HepG2 (cell line): Measurements from ENCODE around the gene NOTCH3. TPM values are rescaled to one million over a fixed set of nuclear protein-coding genes. Genes with fewer than 3 reads are reported as not detected.

Experiments used
- ATAC-seq: fragments of 200-7000 bp; cut with Tn5 transposase; 3 replicates; pipeline ENCODE4 v1.9.1; 2020; ENCODE audit warnings: mild to moderate bottlenecking, moderate library complexity
- BruUV-seq: library from RNA; stranded (reverse); fragments of 400-500 nt; replicated peaks from 2 replicates; lab custom pipeline; 2021; lab: Mats Ljungman, UMichigan
- CTCF ChIA-PET: fragments of 300-600 bp; formaldehyde crosslinking; extraction: SDS; loops from one replicate; lab custom pipeline; 2021; ENCODE audit warnings: low total read pairs, inconsistent platforms, low intra/inter-chr PET ratio; lab: Yijun Ruan, JAX
- POLR2A ChIA-PET: fragments of 350-600 bp; sonication (Branson Sonifier 250); formaldehyde crosslinking; loops from one replicate; lab custom pipeline; 2020; ENCODE audit warnings: antibody characterized with exemption, inconsistent platforms; lab: Yijun Ruan, JAX
- DNase-seq: peaks from one replicate; pipeline ENCODE4 v3.0.0-alpha.2; 2015; ENCODE audit warnings: low spot score
- FAIRE-seq: peaks from 3 replicates; lab custom pipeline; 2011; peaks lifted over from hg19 to GRCh38; lab: Jason Lieb, UNC
- H2AFZ ChIP-seq: one replicate; pipeline ENCODE4 v1.6.1; 2011; ENCODE audit warnings: low read length, inconsistent platforms
- H3K27ac ChIP-seq: fragments of 300-600 bp; 3 replicates; pipeline ENCODE4 v1.8.0; 2011; ENCODE audit warnings: mixed run types, mild to moderate bottlenecking, mixed read lengths, low read length, inconsistent platforms; ENCODE audit not compliant: insufficient read depth; ENCODE audit errors: extremely low read length
- H3K27me3 ChIP-seq, 2 experiments: fragments of 200-600 bp in 1 of 2; 2 replicates in 1 of 2; 3 replicates in 1 of 2; pipeline versions ENCODE4 v1.6.0 to v1.8.0; 2011; ENCODE audit warnings: low read length in 2 of 2, mild to moderate bottlenecking in 2 of 2, moderate library complexity in 2 of 2, inconsistent platforms in 1 of 2; ENCODE audit not compliant: insufficient read depth in 2 of 2, control insufficient read depth in 1 of 2
- H3K36me3 ChIP-seq, 2 experiments: fragments of 200-600 bp in 1 of 2; replicated peaks in 1 of 2; 2 replicates in 1 of 2; 3 replicates in 1 of 2; pipeline versions ENCODE4 v1.5.1 to v1.8.0; 2011; ENCODE audit warnings: low read length in 2 of 2, inconsistent platforms in 1 of 2; ENCODE audit not compliant: insufficient read depth in 2 of 2, control insufficient read depth in 1 of 2
- H3K4me1 ChIP-seq: 2 replicates; pipeline ENCODE4 v1.5.1; 2012; ENCODE audit warnings: low read length, inconsistent platforms; ENCODE audit not compliant: insufficient read depth
- H3K4me2 ChIP-seq: 2 replicates; pipeline ENCODE4 v1.6.0; 2011; ENCODE audit warnings: low read depth, low read length, inconsistent platforms
- H3K4me3 ChIP-seq, 3 experiments: fragments of 200-600 bp in 1 of 3; sonication (generic), shearing (Covaris generic) in 1 of 3; replicated peaks in 1 of 3; 2 replicates each; pipeline ENCODE4 v1.5.1; 2011 to 2016; ENCODE audit warnings: low read length in 3 of 3, inconsistent platforms in 2 of 3, low read depth in 2 of 3, mild to moderate bottlenecking in 2 of 3, control low read depth in 1 of 3, mixed read lengths in 1 of 3; ENCODE audit not compliant: insufficient read depth in 1 of 3
- H3K79me2 ChIP-seq: one replicate; pipeline ENCODE4 v1.6.1; 2011; ENCODE audit warnings: low read length, inconsistent platforms; ENCODE audit not compliant: insufficient read depth
- H3K9ac ChIP-seq: 2 replicates; pipeline ENCODE4 v1.6.0; 2011; ENCODE audit warnings: mild to moderate bottlenecking, low read depth, low read length, inconsistent platforms; ENCODE audit not compliant: insufficient read depth
- H3K9me3 ChIP-seq: 2 replicates; pipeline ENCODE4 v1.5.1; 2012; ENCODE audit warnings: mild to moderate bottlenecking, low read length
- H4K20me1 ChIP-seq: 2 replicates; pipeline ENCODE4 v1.6.0; 2011; ENCODE audit warnings: inconsistent platforms, mild to moderate bottlenecking, low read length, moderate library complexity; ENCODE audit not compliant: insufficient read depth
- ARNT ChIP-seq: fragments of 450-650 bp; IDR thresholded peaks from 2 replicates; pipeline ENCODE4 v1.6.1; 2017
- ASH2L ChIP-seq: fragments of 300-600, 200-600 bp; sonication (generic); IDR thresholded peaks from 2 replicates; pipeline ENCODE4 v1.7.0; 2017; ENCODE audit warnings: low read depth, mild to moderate bottlenecking, moderate library complexity, mixed read lengths, low read length; ENCODE audit not compliant: insufficient read length
- KLF16 ChIP-seq, 2 experiments: sonication (generic) in 1 of 2; formaldehyde crosslinking in 1 of 2; IDR thresholded peaks; 2 replicates each; pipeline versions ENCODE4 v1.6.1 to v1.8.0; 2016 to 2023; ENCODE audit warnings: missing genetic modification reagents in 2 of 2, missing compliant biosample characterization in 1 of 2
- MTERF4 ChIP-seq: sonication (generic); formaldehyde crosslinking; IDR thresholded peaks from 2 replicates; pipeline ENCODE4 v1.8.0; 2023; ENCODE audit warnings: mild to moderate bottlenecking, missing genetic modification reagents
- MTF1 ChIP-seq: sonication (generic); formaldehyde crosslinking; IDR thresholded peaks from 2 replicates; pipeline ENCODE4 v1.5.0; 2020; ENCODE audit warnings: missing genetic modification reagents
- MXI1 ChIP-seq: IDR thresholded peaks from 3 replicates; pipeline ENCODE4 v1.6.1; 2012; ENCODE audit warnings: low read depth, low read length, inconsistent platforms, borderline replicate concordance
- PITX1 ChIP-seq: sonication (generic); formaldehyde crosslinking; IDR thresholded peaks from 2 replicates; pipeline ENCODE4 v1.5.1; 2020; ENCODE audit warnings: mild to moderate bottlenecking, missing genetic modification reagents
- ZBTB3 ChIP-seq: sonication (generic); formaldehyde crosslinking; IDR thresholded peaks from 2 replicates; pipeline ENCODE4 v1.4.0; 2020; ENCODE audit warnings: low read depth, mild to moderate bottlenecking, moderate library complexity, missing genetic modification reagents, borderline replicate concordance
- ZBTB42 ChIP-seq: sonication (generic); formaldehyde crosslinking; IDR thresholded peaks from 2 replicates; pipeline ENCODE4 v1.5.0; 2020; ENCODE audit warnings: mild to moderate bottlenecking, missing genetic modification reagents
- ZFYVE20 ChIP-seq: sonication (generic); formaldehyde crosslinking; IDR thresholded peaks from 2 replicates; pipeline ENCODE4 v1.8.0; 2023; ENCODE audit warnings: low read depth, mild to moderate bottlenecking, moderate library complexity, missing genetic modification reagents, borderline replicate concordance
- ZNF317 ChIP-seq: sonication (generic); formaldehyde crosslinking; IDR thresholded peaks from 2 replicates; pipeline ENCODE4 v1.5.0; 2020; ENCODE audit warnings: mild to moderate bottlenecking, missing genetic modification reagents
- ZNF790 ChIP-seq: sonication (generic); formaldehyde crosslinking; IDR thresholded peaks from 2 replicates; pipeline ENCODE4 v1.8.0; 2022; ENCODE audit warnings: missing genetic modification reagents, mild to moderate bottlenecking, borderline replicate concordance
- WGBS: methylation state at CpG from one replicate; pipeline ENCODE4 v1.1.6; 2017; ENCODE audit warnings: low lambda C conversion rate; 5-methylcytosine and 5-hydroxymethylcytosine counted together
- in situ Hi-C: cut with HindIII; loops from 2 replicates; pipeline ENCODE4 v1.10.0; 2017; ENCODE audit warnings: low pct_unique_long_range_greater_than_20kb; ENCODE audit not compliant: extremely low pct_ligation_motif_present
- intact Hi-C: fragments of 100-400 bp; cut with micrococcal nuclease; formaldehyde crosslinking; loops from one replicate; pipeline ENCODE4 v1.10.0; 2022; ENCODE audit not compliant: unreplicated experiment
- polyA plus RNA-seq, 8 experiments: library from polyadenylated mRNA; depleted of rRNA in 3 of 8; stranded (reverse) in 7 of 8; unstranded in 1 of 8; fragments of >200 nt; fragmentation: Illumina TruSeq in 4 of 8; extraction: Trizol in 4 of 8; gene quantifications; 2 replicates each; pipeline versions ENCODE4 v1.2.1 to v1.2.3, GENCODE V29; 2011 to 2016; ENCODE audit warnings: low read depth in 4 of 8, missing spikeins in 1 of 8, mixed read lengths in 1 of 8; ENCODE audit not compliant: insufficient read depth in 1 of 8
- total RNA-seq, 5 experiments: library from RNA; depleted of rRNA; stranded (reverse); fragments of >200 nt; fragmentation: Illumina TruSeq; extraction: Trizol; gene quantifications; 2 replicates each; pipeline ENCODE4 v1.2.3, GENCODE V29; 2016; ENCODE audit warnings: low read depth in 1 of 5
- TF ChIP-seq, protein P1 (sequence below): sonication (generic); formaldehyde crosslinking; IDR thresholded peaks from 2 replicates; pipeline ENCODE4 v1.8.0; 2022; ENCODE audit warnings: mild to moderate bottlenecking, missing genetic modification reagents, borderline replicate concordance

Gene NOTCH3
- total and polyA plus RNA-seq, 2 of the 13 experiments (the other 11 are each of a cell fraction or from before 2014, with no cell fraction given), result 0.09 to 0.28 TPM

DNA sequence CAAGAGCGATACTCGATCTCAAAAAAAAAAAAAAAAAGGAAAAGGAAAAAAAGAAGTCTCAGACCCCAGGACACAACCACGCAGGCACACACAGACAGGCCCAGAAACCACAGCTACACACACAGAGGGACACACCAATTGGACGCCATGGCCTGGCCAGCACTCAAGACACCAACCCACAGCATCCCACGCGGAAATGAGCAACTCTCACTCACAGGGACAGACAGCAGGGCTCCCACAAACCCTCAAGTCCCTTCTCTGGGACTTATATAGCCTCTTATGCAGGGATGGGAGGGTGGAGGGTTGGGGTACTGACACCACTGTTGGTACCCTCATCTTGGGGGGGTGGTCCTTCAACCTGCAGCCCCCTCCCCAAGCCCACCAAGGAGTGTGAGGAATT lies 5.9 kb downstream of the NOTCH3 start:
- no peak overlapping the region for H3K27ac ChIP-seq

More for the DNA sequence above, 5.9 kb downstream of the NOTCH3 start:
- H3K36me3 ChIP-seq, result no peaks in the 10 kb centered on the region
- H3K4me2 ChIP-seq, result no peak overlapping the region
- WGBS, result 52% methylated on average over 6 of the region's 6 CpGs
- TF ChIP-seq MTERF4 (CRISPR knock-in tag) (no peak), KLF16 (CRISPR knock-in tag; IDR thresholded peaks at IDR 0.05) (no peak), MXI1 (no peak), ZBTB42 (CRISPR knock-in tag) (no peak), ZNF317 (CRISPR knock-in tag) (no peak), ARNT (no peak), ASH2L (no peak), ZBTB3 (CRISPR knock-in tag) (no peak), MTF1 (no peak), ZFYVE20 (no peak), ZNF790 (CRISPR knock-in tag) (no peak), PITX1 (no peak)
- TF ChIP-seq, protein P1, sequence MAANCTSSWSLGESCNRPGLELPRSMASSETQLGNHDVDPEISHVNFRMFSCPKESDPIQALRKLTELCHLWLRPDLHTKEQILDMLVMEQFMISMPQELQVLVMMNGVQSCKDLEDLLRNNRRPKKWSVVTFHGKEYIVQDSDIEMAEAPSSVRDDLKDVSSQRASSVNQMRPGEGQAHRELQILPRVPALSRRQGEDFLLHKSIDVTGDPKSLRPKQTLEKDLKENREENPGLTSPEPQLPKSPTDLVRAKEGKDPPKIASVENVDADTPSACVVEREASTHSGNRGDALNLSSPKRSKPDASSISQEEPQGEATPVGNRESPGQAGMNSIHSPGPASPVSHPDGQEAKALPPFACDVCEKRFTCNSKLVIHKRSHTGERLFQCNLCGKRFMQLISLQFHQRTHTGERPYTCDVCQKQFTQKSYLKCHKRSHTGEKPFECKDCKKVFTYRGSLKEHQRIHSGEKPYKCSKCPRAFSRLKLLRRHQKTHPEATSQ (CRISPR knock-in tag), result no peak
- H4K20me1 ChIP-seq, result no peaks in the 10 kb centered on the region; the same call in 1 of the 2 replicates
- H3K79me2 ChIP-seq, result no peaks in the 10 kb centered on the region
- no peak overlapping the region for H3K4me3 ChIP-seq
- FAIRE-seq, result no peak
- no peak overlapping the region for H3K9ac ChIP-seq
- no peak overlapping the region for H2AFZ ChIP-seq
- ATAC-seq, result no peak
- H3K27me3 ChIP-seq, result peaks cover 3 to 23% of the 10 kb centered on the region in 2 experiments; a peak in 4 of 5 replicates
- POLR2A ChIA-PET, result interaction anchor here (1.1 kb wide), 1 partner anchor 14 kb away, joined by 4 read pairs; no protein-coding TSS in a partner anchor
- in situ Hi-C loops, result no loop called here
- no peaks in the 10 kb centered on the region for H3K4me1 ChIP-seq
- intact Hi-C loops, result no loop called here
- no peak for DNase-seq
- H3K9me3 ChIP-seq, result no peaks in the 10 kb centered on the region
- BruUV-seq, result no TSS peak
- CTCF ChIA-PET, result no interaction called here
